ENCODE measurements around the gene PTPRG. TPM values are rescaled to one million over a fixed set of nuclear protein-coding genes. Genes with fewer than 3 reads are reported as not detected.

The PTPRG gene
- total RNA-seq, 1 experiment from 2014 or later, result 32.1 TPM

DNA sequence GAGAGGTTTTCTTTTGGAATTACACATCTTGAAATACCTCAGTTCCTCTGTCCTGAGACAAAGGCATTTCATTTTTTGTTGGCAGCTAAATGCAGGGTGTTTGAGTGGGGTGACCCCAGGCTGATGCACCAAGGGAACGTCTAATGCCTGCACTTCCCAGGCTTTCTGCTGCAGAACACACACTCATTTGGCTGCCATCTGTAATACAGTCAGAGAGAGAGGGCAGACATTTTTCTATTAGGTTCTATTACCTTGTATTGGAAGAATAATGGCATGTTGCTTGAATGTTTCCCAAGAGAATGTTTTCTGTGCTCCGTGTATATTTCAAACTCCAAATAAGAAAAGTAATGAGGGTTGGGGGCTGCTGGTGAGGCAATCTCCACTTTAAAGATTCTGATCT lies 87.1 kb downstream of the PTPRG start:
- ATAC-seq (no peak), DNase-seq (ENCODE audit: low read depth, low spot score) (no peak)
- BruUV-seq (replicated peaks), result no TSS peak
- no peaks in the 10 kb centered on the region for H3K9me3 ChIP-seq (ENCODE audit: control insufficient read depth in 1 of 2, insufficient read depth in 1 of 2, low read depth in 1 of 2, low read length in 2 of 2)
- no peak overlapping the region for H3K4me2 ChIP-seq (ENCODE audit: low read length)
- ChIA-PET POLR2A (no interaction called here), RAD21 (ENCODE audit: low non-redundant PET in 1 of 2, low total read pairs in 2 of 2, uncharacterized antibody in 2 of 2, unreplicated experiment in 2 of 2) (no interaction called here), CTCF (no interaction called here)
- H3K36me3 ChIP-seq (ENCODE audit: control insufficient read depth in 1 of 2, insufficient read depth in 2 of 2, low read length in 2 of 2), result no peaks in the 10 kb centered on the region
- H3K4me3 ChIP-seq (replicated peaks in 1 of 2; ENCODE audit: low read depth in 1 of 2, low read length in 2 of 2), result no peak overlapping the region
- H4K20me1 ChIP-seq (ENCODE audit: insufficient read depth), result no peaks in the 10 kb centered on the region
- H3K79me2 ChIP-seq (ENCODE audit: insufficient read depth, low read length), result peaks cover 11% of the 10 kb centered on the region; the same call in 1 of the 2 replicates
- no peak overlapping the region for H3K27ac ChIP-seq (ENCODE audit: low read depth, low read length)
- H3K4me1 ChIP-seq (ENCODE audit: control insufficient read depth in 1 of 2, insufficient read depth in 2 of 2, low read length in 2 of 2), result no peaks in the 10 kb centered on the region
- intact Hi-C loops (cut with micrococcal nuclease), result no loop called here
- H3K27me3 ChIP-seq (ENCODE audit: insufficient read depth, low read length), result no peaks in the 10 kb centered on the region
- no peak overlapping the region for H3K9ac ChIP-seq (ENCODE audit: low read length)
- no peaks in the 10 kb centered on the region for H3K9me2 ChIP-seq (ENCODE audit: insufficient read depth)
- TF ChIP-seq YY1 (IDR thresholded peaks at IDR 0.05; ENCODE audit: extremely low read depth, insufficient replicate concordance, low read depth, low read length) (no peak), TCF7L2 (IDR thresholded peaks at IDR 0.05; ENCODE audit: borderline replicate concordance, extremely low read depth, insufficient read depth, insufficient read length) (no peak), ZNF274 (IDR thresholded peaks at IDR 0.05; ENCODE audit: low read depth, low read length) (no peak), FOSL1 (IDR thresholded peaks at IDR 0.05; ENCODE audit: low read depth) (no peak), POLR2AphosphoS5 (IDR thresholded peaks at IDR 0.05; ENCODE audit: low read depth, low read length) (no peak), ZFX (IDR thresholded peaks at IDR 0.05) (no peak), CEBPB (IDR thresholded peaks at IDR 0.05; ENCODE audit: low read depth) (no peak), CBX3 (IDR thresholded peaks at IDR 0.05; ENCODE audit: low read depth) (no peak), ELF1 (IDR thresholded peaks at IDR 0.05; ENCODE audit: borderline replicate concordance, low read depth) (no peak), SIN3A (IDR thresholded peaks at IDR 0.05; ENCODE audit: low read depth) (no peak), SRF (IDR thresholded peaks at IDR 0.05; ENCODE audit: low read depth) (no peak)
- TF ChIP-seq, protein P1, sequence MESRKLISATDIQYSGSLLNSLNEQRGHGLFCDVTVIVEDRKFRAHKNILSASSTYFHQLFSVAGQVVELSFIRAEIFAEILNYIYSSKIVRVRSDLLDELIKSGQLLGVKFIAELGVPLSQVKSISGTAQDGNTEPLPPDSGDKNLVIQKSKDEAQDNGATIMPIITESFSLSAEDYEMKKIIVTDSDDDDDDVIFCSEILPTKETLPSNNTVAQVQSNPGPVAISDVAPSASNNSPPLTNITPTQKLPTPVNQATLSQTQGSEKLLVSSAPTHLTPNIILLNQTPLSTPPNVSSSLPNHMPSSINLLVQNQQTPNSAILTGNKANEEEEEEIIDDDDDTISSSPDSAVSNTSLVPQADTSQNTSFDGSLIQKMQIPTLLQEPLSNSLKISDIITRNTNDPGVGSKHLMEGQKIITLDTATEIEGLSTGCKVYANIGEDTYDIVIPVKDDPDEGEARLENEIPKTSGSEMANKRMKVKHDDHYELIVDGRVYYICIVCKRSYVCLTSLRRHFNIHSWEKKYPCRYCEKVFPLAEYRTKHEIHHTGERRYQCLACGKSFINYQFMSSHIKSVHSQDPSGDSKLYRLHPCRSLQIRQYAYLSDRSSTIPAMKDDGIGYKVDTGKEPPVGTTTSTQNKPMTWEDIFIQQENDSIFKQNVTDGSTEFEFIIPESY (IDR thresholded peaks at IDR 0.05; ENCODE audit: extremely low read depth, insufficient replicate concordance, low read length), result no peak
- TF ChIP-seq, protein P2, sequence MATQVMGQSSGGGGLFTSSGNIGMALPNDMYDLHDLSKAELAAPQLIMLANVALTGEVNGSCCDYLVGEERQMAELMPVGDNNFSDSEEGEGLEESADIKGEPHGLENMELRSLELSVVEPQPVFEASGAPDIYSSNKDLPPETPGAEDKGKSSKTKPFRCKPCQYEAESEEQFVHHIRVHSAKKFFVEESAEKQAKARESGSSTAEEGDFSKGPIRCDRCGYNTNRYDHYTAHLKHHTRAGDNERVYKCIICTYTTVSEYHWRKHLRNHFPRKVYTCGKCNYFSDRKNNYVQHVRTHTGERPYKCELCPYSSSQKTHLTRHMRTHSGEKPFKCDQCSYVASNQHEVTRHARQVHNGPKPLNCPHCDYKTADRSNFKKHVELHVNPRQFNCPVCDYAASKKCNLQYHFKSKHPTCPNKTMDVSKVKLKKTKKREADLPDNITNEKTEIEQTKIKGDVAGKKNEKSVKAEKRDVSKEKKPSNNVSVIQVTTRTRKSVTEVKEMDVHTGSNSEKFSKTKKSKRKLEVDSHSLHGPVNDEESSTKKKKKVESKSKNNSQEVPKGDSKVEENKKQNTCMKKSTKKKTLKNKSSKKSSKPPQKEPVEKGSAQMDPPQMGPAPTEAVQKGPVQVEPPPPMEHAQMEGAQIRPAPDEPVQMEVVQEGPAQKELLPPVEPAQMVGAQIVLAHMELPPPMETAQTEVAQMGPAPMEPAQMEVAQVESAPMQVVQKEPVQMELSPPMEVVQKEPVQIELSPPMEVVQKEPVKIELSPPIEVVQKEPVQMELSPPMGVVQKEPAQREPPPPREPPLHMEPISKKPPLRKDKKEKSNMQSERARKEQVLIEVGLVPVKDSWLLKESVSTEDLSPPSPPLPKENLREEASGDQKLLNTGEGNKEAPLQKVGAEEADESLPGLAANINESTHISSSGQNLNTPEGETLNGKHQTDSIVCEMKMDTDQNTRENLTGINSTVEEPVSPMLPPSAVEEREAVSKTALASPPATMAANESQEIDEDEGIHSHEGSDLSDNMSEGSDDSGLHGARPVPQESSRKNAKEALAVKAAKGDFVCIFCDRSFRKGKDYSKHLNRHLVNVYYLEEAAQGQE (IDR thresholded peaks at IDR 0.05; ENCODE audit: low read depth), result no peak
- H2AFZ ChIP-seq (ENCODE audit: low read depth, low read length, poor library complexity, severe bottlenecking), result no peak overlapping the region
